Natural killer cell treated with Interleukin-12 subunit alpha and Interleukin-12 subunit beta and Interleukin-15 and Interleukin-18, amount 100 ng/mL, for 72 hours (primary cell): ENCODE data around the gene PDZD7. TPM values are rescaled to one million over a fixed set of nuclear protein-coding genes. Genes with fewer than 3 reads are reported as not detected.

Experiments used
- ATAC-seq, 2 donors: fragments of 150-1000 bp; cut with Tn5 transposase in 1 of 2; sonication (Bioruptor Pico), chemical (Tn5 transposase) in 1 of 2; 2 replicates each; pipeline ENCODE4 v1.10.0; 2021
- DNase-seq: peaks from one replicate; pipeline ENCODE4 v3.0.0; 2022; ENCODE audit warnings: low spot score
- H3K27ac Mint-ChIP-seq, 2 donors: 1 replicate in 1 of 2; 2 replicates in 1 of 2; pipeline ENCODE4 v1.8.0; 2022; ENCODE audit warnings: mixed read lengths in 2 of 2, mild to moderate bottlenecking in 1 of 2, moderate library complexity in 1 of 2
- H3K27me3 Mint-ChIP-seq, 2 donors: 1 replicate in 1 of 2; 2 replicates in 1 of 2; pipeline ENCODE4 v1.8.0; 2022; ENCODE audit warnings: mixed read lengths in 2 of 2
- H3K36me3 Mint-ChIP-seq: one replicate; pipeline ENCODE4 v1.8.0; 2022; ENCODE audit warnings: mixed read lengths
- H3K4me1 Mint-ChIP-seq, 2 donors: 1 replicate in 1 of 2; 2 replicates in 1 of 2; pipeline ENCODE4 v1.8.0; 2022; ENCODE audit warnings: low read depth in 2 of 2, mixed read lengths in 2 of 2, mild to moderate bottlenecking in 1 of 2
- H3K4me3 Mint-ChIP-seq: one replicate; pipeline ENCODE4 v1.8.0; 2022; ENCODE audit warnings: mixed read lengths
- H3K9me3 Mint-ChIP-seq: 2 replicates; pipeline ENCODE4 v1.8.0; 2022; ENCODE audit warnings: mixed read lengths
- total RNA-seq, 2 donors: library from RNA; stranded (reverse); gene quantifications; one replicate each; pipeline ENCODE4 v1.2.3, GENCODE V29; 2022

PDZD7 gene
- total RNA-seq, 2 donors from 2014 or later: 0.17 to 0.62 TPM

DNA sequence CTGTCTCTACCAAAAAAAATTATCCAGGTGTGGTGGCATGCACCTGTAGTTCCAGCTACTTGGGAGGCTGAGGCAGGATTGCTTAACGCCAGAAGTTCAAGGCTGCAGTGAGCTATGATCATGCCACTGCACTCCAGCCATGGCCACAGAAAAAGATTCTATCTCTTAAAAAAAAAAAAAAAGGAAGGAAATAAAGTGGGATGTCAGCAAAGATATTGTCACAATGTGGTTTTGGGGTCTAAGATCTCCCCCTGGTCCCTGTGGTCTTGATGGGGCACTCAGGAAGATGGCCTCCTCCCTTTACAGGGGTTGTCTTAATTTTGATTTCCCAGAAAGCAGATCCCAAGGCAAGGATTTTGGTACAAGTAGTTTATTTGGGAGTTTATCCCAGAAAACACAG is 23.4 kb upstream of the PDZD7 start:
- peaks cover 10 to 18% of the 10 kb centered on the region in 2 donors for H3K27me3 Mint-ChIP-seq
- H3K4me1 Mint-ChIP-seq: peaks cover 11 to 15% of the 10 kb centered on the region in 2 donors
- H3K27ac Mint-ChIP-seq: no peak overlapping the region
- no peaks in the 10 kb centered on the region for H3K36me3 Mint-ChIP-seq
- ATAC-seq (no peak), DNase-seq (no peak)
- H3K4me3 Mint-ChIP-seq: no peak overlapping the region
- H3K9me3 Mint-ChIP-seq: no peaks in the 10 kb centered on the region

DNA sequence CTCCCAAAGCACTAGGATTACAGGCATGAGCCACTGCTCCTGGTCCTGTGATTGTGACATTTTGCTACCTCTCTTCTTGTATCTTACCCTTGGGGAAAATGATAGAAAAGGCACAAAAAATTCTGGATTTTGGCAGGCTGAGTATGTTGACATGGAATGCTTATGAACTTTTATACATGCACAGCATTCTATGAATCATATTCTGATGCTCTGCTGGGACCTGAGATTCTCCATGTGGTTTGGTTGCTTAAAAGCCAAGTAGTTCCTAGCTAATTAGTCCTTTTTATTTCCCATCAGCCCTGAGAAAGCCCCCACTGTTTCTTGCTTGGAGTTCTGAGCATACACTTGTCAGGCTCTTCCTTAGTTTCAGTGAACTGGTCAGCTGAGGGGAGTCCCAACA is 22.6 kb upstream of the PDZD7 start:
- no peaks in the 10 kb centered on the region for H3K36me3 Mint-ChIP-seq
- peaks cover 15 to 26% of the 10 kb centered on the region in 2 donors for H3K27me3 Mint-ChIP-seq
- ATAC-seq (no peak), DNase-seq (no peak)
- H3K4me1 Mint-ChIP-seq: peaks cover 15 to 19% of the 10 kb centered on the region in 2 donors
- H3K27ac Mint-ChIP-seq: no peak overlapping the region
- no peaks in the 10 kb centered on the region for H3K9me3 Mint-ChIP-seq
- no peak overlapping the region for H3K4me3 Mint-ChIP-seq

DNA sequence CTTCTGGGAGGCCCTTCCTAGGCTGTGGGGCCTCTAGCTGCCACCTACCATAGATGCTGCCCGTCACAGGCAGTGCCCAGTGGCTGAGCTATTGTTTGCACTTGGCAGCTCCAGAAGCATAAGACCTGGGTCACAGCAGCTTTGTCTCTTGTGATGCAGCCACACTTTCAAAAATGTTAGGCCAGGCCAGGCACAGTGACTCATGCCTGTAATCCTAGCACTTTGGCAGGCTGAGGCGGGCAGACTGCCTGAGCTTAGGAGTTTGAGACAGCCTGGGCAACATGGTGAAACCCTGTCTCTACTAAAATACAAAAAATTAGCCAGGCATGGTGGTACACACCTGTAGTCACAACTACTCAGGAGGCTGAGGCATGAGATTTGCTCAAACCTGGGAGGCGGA is 21.4 kb upstream of the PDZD7 start:
- H3K9me3 Mint-ChIP-seq: no peaks in the 10 kb centered on the region
- H3K4me1 Mint-ChIP-seq: peaks cover 18 to 22% of the 10 kb centered on the region in 2 donors
- H3K36me3 Mint-ChIP-seq: no peaks in the 10 kb centered on the region
- no peak for DNase-seq
- no peak overlapping the region for H3K27ac Mint-ChIP-seq
- H3K27me3 Mint-ChIP-seq: peaks cover 24 to 34% of the 10 kb centered on the region in 2 donors
- no peak overlapping the region for H3K4me3 Mint-ChIP-seq
- ATAC-seq: no peak

DNA sequence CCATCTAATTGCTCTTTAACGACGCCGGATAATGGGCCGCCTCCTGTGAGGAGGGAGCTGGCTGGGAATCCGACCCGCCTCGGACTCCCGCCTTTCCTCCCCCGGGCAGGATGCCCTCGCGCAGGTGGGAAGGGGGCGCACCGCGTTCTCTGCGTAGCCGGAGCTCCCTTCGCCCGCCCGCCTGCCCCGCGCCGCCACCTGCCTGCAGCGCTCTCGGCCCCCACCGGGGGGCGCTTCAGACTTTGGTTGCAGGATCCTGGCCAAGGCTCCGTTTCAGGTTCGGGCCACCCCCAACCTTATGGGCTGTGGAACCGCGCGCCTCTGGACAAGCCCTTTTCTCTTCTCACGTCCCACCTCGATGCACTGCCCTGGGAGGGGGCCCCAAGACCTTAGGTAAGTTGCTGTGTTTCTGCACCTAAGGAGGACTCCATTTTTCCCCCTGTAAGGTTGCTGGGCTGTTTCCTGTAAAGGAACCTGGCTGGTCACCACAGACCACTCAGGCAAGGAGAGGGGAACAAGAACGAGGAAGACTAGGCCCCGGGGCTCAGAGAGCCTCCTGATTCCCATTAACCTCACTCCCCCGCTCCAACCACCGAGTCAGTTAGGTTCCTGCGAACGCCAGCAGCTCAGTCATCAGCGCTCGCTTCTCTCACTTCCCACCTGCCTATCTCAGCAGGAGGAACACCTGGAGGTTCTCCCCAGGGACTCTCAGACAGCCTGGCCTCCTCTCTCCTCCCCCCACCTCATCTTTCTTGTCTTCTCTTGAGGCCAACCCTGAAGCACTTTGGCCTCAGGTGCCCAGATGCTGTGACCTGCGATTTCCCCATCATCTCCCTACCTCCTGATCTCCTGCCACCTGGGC is 19.5 kb upstream of the PDZD7 start:
- peaks cover 18 to 22% of the 10 kb centered on the region in 2 donors for H3K4me1 Mint-ChIP-seq
- peak; percentile 77 for DNase-seq
- H3K27ac Mint-ChIP-seq: no peak overlapping the region
- peaks cover 6% of the 10 kb centered on the region for H3K36me3 Mint-ChIP-seq
- peak; percentile 83 to 84 for ATAC-seq
- H3K27me3 Mint-ChIP-seq: peaks cover 32 to 48% of the 10 kb centered on the region in 2 donors
- no peaks in the 10 kb centered on the region for H3K9me3 Mint-ChIP-seq
- peak overlapping the region; percentile 43 for H3K4me3 Mint-ChIP-seq

DNA sequence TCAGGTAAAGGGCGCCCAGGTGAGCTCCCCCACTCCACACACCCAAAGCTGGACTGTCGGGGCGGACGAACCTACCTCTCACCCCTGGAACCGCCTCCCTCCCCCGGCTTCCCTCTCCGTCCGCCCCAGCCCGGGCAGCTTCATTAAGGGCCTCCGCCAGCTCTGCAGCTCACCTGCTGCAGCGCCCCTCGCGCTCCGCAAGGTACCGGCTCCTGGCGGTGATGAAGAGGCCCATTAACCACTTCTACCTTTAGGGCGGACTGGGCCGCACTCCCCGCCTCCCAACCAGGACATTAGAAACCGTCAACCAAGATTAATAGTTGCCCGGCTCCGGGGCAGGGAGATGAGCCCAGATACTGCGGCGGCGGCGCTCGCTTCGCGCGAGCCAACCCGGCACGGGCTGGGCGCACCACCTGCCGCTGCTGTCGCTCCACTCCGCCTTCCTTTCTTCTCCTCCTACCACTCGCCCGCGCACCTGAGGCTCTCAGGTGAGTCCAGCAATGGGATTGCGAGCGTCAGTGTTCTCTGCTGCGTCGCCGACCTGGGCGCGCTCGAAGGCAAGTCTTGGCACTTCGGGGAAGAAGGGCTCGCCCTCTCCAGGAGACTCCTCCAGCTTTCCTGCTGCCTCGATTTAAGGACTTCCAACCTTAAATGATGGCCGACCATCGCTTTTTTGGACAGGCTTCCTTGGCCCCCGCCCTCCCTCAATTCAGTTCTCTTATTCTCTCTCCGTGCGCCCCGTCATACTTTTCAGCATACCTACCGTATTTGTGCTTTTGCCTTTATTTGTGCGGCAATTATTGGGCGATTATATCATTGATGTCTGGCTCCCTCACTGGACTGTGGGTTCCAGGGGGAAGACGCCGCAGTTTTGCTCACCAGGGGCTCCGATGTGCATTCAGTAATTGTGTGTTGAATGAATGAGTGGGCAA is 17.3 kb upstream of the PDZD7 start:
- ATAC-seq: no peak
- peaks cover 36 to 48% of the 10 kb centered on the region in 2 donors for H3K27me3 Mint-ChIP-seq

DNA sequence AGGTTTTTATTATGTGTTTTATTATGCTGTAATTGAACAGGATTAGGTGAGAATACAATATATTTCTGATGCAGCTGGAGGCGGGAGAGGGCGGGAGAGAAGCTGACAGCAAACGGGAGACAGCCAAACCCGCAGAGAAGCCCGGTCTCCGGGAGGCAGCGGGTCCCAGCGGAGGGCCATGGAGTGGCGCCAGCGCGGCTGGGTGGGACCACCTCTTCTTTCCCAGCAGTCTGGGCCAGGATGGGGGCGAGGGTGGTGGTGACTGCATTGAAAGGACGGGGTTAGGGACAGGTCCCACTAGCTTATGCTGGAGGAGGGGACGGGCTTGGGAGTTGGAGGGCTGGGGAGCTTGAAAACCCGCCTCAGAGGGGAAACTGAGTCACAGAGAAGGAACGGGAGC is 16.3 kb upstream of the PDZD7 start:
- H3K4me3 Mint-ChIP-seq: no peak overlapping the region
- DNase-seq: no peak
- no peak for ATAC-seq
- H3K4me1 Mint-ChIP-seq: peaks cover 33 to 38% of the 10 kb centered on the region in 2 donors
- H3K9me3 Mint-ChIP-seq: no peaks in the 10 kb centered on the region
- peaks cover 36 to 48% of the 10 kb centered on the region in 2 donors for H3K27me3 Mint-ChIP-seq
- peaks cover 6% of the 10 kb centered on the region for H3K36me3 Mint-ChIP-seq
- H3K27ac Mint-ChIP-seq: no peak overlapping the region

More for the DNA sequence above, 17.3 kb upstream of the PDZD7 start:
- Mint-ChIP-seq H3K4me3 (no peak overlapping the region), H3K36me3 (peaks cover 6% of the 10 kb centered on the region), H3K4me1 (peaks cover 24 to 28% of the 10 kb centered on the region in 2 donors), H3K9me3 (no peaks in the 10 kb centered on the region), H3K27ac (no peak overlapping the region)
- no peak for DNase-seq

DNA sequence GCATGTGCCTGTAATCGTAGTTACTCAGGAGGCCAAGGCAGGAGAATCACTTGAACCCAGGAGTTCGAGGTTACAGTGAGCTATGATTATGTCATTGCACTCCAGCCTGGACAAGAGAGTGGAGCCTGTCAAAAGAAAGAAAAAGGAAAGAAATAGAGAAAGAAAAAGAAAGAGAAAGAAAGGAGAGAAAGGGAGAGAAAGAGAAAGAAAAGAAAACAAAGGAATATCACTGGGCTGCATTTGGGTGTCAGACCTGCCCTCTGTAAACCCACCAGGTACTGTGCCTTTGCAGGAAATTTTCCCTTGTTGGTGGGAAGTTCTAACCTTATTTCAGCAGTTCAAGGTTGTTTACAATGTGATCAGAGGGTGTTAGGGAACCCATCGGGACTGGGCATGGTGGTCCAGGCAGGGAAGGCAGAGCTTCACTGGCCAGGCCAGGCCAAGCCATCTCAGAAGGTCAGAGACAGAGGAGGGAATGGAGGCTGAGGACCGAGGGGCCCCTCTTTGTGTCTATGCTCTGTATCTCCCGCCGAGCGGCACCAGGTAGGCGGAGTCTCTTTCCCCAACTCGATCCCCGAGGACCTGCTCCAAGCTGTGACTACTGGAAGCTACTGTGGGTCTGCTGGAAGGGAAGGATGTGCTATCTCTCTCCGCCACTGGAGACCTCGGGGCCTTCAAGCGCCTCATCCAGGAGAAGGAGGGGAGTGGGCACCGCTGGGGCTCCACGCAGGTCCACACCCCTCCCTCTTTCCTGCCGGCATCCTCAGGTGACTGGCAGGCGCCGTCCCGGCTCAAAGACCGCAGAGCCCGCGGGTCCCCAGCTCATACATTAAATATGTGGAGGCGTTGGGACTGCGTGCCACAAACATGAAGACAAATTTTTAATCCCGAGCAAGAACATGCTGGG is 15.7 kb upstream of the PDZD7 start:
- DNase-seq (no peak), ATAC-seq (no peak)
- H3K4me1 Mint-ChIP-seq: peaks cover 40 to 44% of the 10 kb centered on the region in 2 donors
- peaks cover 6% of the 10 kb centered on the region for H3K36me3 Mint-ChIP-seq
- H3K9me3 Mint-ChIP-seq: no peaks in the 10 kb centered on the region
- H3K27me3 Mint-ChIP-seq: peaks cover 36 to 48% of the 10 kb centered on the region in 2 donors
- H3K27ac Mint-ChIP-seq: no peak overlapping the region
- H3K4me3 Mint-ChIP-seq: no peak overlapping the region

DNA sequence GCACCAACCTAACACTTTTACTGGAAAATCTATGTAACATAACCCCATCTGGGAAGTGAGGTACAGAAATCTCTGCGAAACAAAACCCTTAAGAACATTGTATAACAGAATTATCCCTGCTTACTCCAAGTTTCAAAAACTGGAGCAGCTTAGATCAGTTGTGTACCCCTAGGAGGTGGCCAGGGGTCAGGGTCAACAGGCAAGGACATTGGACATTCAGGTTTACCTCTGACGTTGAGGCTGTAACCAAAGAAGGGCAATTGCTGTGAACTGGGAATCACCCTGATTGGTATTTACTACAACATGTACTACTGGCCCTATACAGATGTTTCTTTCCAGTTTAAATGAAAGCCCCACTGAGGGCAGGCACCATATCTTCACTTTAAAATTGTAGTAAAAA is 13.2 kb upstream of the PDZD7 start:
- Mint-ChIP-seq H3K36me3 (peaks cover 6% of the 10 kb centered on the region), H3K27ac (peak overlapping the region in 1 of 2 donors; percentile 91), H3K27me3 (peaks cover 26 to 28% of the 10 kb centered on the region in 2 donors), H3K9me3 (no peaks in the 10 kb centered on the region), H3K4me3 (peak overlapping the region; percentile 96), H3K4me1 (peaks cover 33 to 34% of the 10 kb centered on the region in 2 donors)
- no peak for DNase-seq
- no peak for ATAC-seq

DNA sequence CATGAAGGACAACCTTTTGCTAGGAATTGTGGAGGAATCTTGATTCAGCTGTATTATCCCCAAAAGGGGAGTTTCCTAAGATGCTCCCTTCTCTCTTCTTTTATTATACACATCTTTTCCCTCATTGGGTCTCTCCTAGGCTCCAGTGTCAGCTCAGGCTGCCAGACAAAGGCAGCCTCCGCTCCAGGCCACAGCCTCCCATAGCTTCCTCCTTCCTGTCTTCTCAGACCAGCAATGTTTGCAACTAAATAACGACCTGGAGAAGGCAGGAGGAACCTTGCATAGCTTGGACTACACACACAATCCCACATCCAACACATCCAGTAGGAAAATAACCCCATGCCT is 12.4 kb upstream of the PDZD7 start:
- H3K4me3 Mint-ChIP-seq: peak overlapping the region; percentile 96
- H3K36me3 Mint-ChIP-seq: peaks cover 6% of the 10 kb centered on the region
- peak overlapping the region; percentile 91 to 93 for H3K27ac Mint-ChIP-seq
- H3K4me1 Mint-ChIP-seq: peaks cover 26 to 27% of the 10 kb centered on the region in 2 donors
- ATAC-seq (no peak), DNase-seq (no peak)
- H3K27me3 Mint-ChIP-seq: peaks cover 19 to 20% of the 10 kb centered on the region in 2 donors
- no peaks in the 10 kb centered on the region for H3K9me3 Mint-ChIP-seq

DNA sequence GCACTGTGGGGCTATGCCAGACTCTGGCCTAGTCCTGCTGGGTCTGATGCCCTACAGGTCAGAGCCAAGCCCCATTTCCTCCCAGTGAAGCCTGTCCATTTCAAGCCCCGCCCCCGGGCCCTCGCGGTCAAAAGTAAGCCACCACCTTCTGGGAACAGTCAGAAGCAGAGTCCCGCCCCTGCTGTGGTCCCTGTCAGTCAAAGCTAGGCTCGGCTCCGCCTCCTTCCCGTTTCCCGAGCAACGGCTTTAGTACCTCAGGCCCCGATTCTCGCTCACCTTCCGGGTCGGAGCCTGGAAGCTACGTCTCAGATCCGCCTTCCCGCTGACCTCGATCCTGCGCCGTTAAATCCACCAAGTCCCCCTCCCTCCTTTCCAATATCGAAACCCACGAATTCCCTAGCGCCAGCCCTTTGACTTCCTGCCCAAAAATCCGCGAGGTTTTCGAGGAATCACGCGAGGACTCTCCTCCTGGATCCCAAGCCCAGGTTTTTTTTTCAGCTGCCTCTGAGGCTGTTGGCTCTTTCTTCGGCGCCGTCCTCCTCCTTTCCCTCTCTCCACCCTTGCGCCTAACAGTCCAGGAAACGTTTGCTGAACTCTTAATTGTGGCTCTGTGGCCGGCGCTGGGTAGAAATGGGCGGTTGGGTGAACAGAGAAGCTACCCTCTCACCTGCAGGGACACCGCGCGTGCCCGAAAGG is 11.9 kb upstream of the PDZD7 start:
- peaks cover 25% of the 10 kb centered on the region in 2 donors for H3K4me1 Mint-ChIP-seq
- peaks cover 10% of the 10 kb centered on the region for H3K36me3 Mint-ChIP-seq
- H3K27ac Mint-ChIP-seq: peak overlapping the region; percentile 91 to 93
- peak; percentile 97 to 98 for ATAC-seq
- DNase-seq: peak; percentile 97
- peak overlapping the region; percentile 96 for H3K4me3 Mint-ChIP-seq
- H3K9me3 Mint-ChIP-seq: no peaks in the 10 kb centered on the region
- H3K27me3 Mint-ChIP-seq: peaks cover 15% of the 10 kb centered on the region in 2 donors

DNA sequence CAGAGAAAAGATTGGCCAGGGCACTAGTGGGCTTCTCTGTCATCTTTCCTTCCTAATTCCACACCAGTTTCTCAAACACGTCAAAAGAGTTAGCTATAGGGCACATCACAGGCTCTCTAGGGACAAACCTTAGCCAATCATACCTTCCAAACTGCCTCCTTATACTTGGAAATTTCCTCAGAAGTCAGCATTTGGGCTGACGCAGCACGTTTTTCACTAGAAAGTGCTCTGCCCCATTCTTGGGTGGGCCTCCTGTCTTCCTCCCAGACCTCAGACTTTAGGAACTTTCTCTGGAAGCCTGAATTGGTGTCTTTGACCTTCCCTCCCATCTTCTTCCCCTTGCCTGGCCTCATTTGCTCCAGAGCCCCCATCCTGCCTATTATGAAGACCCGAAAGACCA is 11.2 kb upstream of the PDZD7 start:
- Mint-ChIP-seq H3K4me3 (peak overlapping the region; percentile 96), H3K9me3 (no peaks in the 10 kb centered on the region), H3K27me3 (peaks cover 12 to 13% of the 10 kb centered on the region in 2 donors), H3K4me1 (peaks cover 25% of the 10 kb centered on the region in 2 donors), H3K27ac (peak overlapping the region; percentile 91 to 93), H3K36me3 (peaks cover 13% of the 10 kb centered on the region)
- DNase-seq: no peak
- no peak for ATAC-seq

DNA sequence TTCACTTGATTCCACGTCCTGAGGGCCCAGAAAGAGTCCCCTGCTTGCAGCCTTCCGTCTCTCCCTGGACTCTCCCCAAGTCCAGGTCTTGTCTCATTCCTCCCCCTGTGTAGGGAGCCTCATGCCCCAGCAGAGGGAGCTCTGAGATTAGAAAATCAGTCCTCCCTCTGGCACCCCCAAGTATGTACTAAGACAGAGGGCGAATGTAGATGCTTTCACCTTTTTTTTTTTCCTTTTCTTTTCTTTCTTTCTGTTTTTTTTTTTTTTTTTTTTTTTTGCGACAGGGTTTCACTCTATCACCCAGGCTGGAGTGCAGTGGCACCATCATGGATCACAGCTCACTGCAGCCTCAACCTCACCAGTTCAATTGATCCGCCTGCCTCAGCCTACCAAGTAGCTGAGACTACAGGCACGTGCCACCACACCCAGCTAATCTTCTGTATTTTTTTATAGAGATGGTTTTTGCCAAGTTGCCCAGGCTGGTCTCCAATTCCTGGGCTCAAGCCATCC is 10.4 kb upstream of the PDZD7 start:
- Mint-ChIP-seq H3K36me3 (peaks cover 10% of the 10 kb centered on the region), H3K9me3 (no peaks in the 10 kb centered on the region), H3K4me1 (peaks cover 25% of the 10 kb centered on the region in 2 donors), H3K4me3 (no peak overlapping the region), H3K27me3 (peaks cover 5 to 6% of the 10 kb centered on the region in 2 donors), H3K27ac (peak overlapping the region in 1 of 2 donors; percentile 93)
- DNase-seq (peak; percentile 77), ATAC-seq (peak; percentile 73 to 78)
